ENCODE measurements around the gene ALDH3A2.

DNA sequence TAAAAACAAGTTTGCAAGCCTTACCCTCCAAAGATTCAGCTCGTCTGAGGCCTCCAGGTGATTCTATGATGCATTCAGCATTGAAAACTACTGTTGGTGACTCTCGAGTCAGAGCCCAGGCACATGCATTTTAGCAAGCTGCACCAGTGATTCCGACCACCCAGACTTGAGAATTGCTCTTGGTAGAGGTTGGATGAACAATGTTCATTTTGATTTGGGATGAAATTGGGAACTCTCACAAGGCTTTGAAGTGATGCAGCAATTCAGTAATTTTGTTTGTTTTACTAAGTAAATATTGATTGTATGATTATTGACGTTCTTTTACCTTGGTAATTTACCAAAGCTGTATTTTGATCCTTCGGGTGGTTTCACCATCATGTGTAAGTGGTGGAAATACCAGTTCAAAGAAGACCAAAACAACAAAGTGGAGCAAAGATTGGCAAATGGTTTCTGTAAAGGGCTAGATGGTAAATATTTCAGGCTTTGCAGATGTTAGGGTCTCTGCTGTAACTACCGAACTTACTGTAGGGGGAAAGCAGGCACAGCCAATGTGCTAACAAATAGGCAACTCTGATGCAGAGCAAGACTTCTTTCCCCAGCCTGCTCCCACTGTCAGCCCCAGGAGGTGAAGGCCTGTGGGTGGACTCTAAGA is 11.8 kb downstream of the ALDH3A2 start:
- TF ChIP-seq, protein P1, sequence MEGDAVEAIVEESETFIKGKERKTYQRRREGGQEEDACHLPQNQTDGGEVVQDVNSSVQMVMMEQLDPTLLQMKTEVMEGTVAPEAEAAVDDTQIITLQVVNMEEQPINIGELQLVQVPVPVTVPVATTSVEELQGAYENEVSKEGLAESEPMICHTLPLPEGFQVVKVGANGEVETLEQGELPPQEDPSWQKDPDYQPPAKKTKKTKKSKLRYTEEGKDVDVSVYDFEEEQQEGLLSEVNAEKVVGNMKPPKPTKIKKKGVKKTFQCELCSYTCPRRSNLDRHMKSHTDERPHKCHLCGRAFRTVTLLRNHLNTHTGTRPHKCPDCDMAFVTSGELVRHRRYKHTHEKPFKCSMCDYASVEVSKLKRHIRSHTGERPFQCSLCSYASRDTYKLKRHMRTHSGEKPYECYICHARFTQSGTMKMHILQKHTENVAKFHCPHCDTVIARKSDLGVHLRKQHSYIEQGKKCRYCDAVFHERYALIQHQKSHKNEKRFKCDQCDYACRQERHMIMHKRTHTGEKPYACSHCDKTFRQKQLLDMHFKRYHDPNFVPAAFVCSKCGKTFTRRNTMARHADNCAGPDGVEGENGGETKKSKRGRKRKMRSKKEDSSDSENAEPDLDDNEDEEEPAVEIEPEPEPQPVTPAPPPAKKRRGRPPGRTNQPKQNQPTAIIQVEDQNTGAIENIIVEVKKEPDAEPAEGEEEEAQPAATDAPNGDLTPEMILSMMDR (IDR thresholded peaks at IDR 0.05), result no peak
- no peak for TF ChIP-seq POLR2AphosphoS5 (IDR thresholded peaks at IDR 0.05)
- no peak for TF ChIP-seq POLR2A (IDR thresholded peaks at IDR 0.05)
